Fibroblast of upper back skin (primary cell): ENCODE results near the gene KANSL1.
"Not testable (repeated sequence)": the region's sequence is repeated elsewhere in the genome, so short reads cannot be mapped to it uniquely, and the experiment has no call there.

ENCODE experiments used
- DNase-seq: peaks from one replicate; pipeline ENCODE4 v3.0.0-alpha.2; 2013

The KANSL1 gene

DNA sequence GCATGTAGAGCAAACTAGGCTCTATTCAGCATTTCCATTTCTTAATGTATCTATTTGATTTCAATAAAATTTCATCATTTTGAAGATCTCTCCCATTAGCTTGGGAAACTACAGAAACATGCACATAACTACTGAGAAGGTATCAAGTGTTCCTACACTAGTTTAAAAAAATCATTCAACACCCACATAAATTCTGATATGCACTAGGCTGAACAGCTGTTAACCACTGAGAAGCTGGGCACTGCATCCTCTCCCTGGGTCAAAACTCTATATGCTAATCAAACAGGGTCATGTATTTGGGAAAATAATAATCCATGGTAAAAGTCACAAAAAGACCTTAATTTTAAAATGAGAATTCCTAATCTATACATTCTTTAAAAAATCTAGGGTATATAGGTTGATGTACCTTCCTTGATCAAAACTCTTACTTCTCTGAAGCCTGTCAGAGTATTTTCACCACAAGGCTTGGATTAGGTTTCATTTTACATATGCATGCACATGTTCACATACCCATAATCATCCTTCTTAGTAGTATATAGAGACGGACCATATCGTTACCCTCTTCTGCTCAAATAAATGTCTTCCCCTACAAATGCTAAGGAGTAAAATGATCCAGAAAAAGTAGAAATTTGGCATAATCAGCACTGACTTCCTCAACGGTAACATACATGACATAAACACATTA lies 57.2 kb downstream of the KANSL1 start:
- no peak for DNase-seq

DNA sequence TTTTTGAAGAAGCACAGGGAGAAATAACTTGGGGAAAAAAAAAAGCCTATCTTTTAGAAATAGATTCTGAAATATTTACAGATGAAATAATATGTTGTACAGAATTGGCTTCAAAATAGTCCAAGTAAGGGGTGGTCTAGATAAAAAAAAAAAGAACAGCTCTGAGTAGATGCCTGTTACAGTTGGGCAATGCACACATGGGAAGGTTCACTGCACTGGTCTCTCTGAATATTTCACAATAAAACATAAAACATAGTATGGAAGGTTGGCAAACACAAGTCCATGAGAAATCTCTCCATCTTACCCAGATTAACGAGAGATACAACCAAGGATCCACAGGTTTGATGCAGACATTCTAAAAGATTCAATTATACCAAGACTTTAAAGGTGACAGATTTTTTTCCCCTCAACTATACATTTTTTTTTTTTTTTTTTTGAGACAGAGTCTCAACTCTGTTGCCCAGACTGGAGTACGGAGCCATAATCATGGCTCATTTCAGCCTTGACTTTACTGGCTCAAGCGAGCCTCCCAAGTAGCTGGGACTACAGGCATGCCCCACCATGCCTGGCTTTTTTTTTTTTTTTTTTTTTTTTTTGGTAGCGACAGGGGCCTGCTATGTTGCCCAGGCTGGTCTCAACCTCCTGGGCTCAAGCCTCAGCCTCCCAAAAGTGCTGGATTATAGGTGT lies 58.0 kb downstream of the KANSL1 start:
- no peak for DNase-seq

DNA sequence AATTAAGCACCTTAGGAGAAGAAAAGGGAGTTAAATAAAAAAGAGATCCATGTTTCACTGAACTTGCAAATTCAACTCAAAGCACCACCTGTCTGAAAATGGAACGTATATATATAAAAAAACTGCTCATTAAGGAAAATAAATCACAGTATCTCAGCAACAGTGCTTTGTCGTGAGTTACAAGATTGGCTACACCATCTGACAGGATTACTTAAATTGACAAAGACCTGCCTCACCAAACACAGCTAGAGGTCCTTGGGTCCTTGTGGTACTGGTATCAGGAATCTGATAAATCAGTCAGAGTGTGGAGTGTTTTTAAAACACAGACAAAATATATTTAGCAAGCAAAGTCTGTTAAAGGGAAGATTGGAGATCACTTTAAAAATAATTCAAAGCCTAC lies 63.9 kb downstream of the KANSL1 start:
- DNase-seq: no peak

DNA sequence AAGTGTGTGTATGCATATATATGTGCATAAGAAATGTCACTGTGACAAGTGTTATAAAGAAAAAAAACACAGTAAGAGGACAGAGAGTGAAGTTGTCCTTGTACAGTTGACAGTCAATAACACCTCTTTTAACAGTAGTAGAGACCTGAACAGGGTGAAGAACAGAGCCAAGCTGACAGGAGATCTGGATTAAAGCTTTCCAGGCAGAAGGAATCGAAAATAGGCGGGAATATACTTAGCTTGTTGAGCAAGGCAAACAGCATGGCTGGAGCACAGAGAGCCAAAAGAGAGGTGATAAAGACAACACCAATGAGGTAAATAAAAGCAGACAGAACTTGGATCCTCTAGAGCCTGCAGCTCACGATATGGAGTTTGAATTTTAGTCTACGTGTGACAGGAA lies 64.8 kb downstream of the KANSL1 start:
- DNase-seq: no peak

DNA sequence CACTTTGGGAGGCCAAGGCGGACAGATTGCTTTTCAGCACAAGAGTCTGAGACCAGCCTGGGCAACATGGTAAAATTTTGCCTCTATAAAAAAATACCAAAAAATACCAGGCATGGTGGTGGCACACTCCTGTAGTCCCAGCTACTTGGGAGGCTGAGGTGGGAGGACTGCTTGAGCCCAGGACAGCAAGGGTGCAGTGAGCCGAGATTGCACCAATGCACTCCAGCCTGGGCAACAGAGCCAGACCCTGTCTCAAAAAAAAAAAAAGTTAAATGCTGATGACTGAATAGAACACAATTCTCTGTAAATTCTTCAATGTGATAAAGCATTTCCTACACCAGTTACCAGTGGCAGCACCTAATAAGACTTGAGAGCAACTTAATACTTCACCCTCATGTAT lies 65.7 kb downstream of the KANSL1 start:
- DNase-seq: no peak

DNA sequence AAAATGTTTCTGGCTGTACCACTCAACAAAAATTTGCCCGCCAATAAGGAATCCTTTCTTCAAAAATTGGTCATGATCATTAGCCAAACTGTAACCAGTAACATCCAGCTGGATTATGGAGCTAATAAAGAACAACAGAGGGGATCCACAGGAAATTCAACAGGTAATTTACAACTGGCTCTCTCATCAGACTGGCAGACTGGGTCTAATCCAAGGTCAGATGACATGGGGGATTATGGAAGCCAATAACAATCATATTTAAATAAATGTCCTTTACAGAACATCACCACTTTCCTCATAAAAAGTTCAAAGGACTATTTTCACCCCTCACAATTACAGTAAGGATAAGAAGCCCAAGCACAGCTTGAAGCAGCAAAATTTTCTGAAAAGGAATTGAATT lies 66.4 kb downstream of the KANSL1 start:
- DNase-seq: no peak

DNA sequence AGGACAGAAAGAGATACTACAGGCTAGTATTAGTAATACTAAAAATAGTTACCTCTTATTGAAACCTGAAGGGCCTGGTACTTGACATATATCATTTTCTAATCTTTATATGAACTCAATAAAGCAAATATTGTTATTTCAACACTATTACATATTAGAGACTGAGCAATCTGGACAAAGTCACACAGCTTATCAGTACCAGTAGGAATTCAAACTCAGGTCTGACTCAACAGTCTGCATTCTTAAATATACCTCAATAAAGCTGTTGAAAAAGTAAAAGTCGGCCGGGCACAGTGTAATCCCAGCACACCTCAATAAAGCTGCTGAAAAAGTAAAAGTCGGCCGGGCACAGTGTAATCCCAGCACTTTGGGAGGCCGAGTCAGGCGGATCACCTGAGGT lies 67.4 kb downstream of the KANSL1 start:
- no peak for DNase-seq

DNA sequence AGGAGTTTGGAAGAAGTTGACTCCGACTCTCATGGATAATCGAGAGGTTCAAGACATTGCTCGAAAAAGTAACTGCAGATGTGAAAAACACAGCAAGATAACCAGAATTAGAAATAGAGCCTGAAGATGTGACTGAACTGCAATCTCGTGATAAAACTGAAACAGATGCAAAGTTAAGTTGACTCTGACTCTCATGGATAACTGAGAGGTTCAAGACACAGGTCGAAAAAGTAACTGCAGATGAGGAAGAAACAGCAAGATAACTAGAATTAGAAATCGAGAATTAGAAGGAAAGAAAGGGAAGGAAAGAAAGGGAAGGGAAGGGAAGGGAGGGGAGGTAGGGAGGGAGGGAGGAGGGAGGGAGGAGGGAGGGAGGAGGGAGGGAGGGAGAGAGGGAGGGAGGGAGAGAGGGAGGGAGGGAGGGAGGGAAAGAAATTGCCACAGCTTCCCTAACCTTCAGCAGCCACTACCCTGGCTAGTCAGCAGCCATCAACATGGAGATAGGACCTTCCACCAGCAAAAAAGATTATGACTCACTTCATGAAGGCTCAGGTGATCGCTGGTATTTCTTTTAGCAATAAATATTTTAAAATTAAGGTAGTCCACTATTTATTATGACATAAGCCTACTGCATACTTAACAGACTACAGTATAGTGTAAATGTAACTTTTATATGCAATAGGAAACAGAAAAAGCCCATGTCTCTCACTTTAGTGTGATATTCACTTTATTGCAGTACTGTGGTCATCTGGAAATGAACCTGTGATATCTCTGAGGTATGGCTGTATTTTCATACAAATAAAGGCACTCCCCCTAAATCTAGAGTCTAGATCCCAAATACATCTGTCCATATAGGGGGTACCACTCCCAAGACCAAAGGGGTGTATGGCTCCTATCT lies 68.3 kb downstream of the KANSL1 start:
- DNase-seq: no peak

DNA sequence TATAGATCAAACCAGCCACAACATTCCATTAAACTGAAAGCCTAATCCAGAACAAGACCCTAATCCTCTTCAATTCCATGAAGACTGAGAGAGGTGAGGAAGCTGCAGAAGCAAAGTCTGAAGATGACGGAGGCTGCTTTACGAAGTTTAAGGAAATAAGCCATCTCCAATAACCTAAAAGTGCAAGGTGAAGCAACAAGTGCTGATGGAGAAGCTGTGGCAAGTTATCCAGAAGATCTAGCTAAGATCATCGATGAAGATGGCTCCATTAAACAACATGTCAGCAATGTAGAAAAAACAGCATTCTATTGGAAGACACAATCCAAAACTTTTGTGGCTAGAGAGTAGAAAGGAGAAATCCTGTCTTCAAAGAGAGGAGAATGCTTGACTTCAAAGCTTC lies 69.6 kb downstream of the KANSL1 start:
- DNase-seq: no peak

DNA sequence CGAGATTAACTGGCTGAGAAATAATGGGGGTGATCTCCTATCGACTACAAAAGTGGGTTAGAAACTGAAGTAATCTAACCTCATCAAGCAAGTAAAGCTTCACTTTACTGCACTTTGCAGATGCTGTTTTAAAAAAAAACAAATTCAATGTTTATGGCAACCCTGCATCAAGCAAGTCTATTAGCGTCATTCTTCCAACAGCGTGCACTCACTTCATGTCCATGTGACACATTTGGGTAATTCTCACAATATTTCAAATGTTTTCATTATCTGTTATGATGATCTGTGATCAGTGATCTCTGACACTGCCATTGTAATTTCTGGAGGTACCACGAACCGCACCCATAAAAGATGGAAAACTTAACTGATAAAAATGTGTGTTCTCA lies 70.8 kb downstream of the KANSL1 start:
- DNase-seq: no peak

DNA sequence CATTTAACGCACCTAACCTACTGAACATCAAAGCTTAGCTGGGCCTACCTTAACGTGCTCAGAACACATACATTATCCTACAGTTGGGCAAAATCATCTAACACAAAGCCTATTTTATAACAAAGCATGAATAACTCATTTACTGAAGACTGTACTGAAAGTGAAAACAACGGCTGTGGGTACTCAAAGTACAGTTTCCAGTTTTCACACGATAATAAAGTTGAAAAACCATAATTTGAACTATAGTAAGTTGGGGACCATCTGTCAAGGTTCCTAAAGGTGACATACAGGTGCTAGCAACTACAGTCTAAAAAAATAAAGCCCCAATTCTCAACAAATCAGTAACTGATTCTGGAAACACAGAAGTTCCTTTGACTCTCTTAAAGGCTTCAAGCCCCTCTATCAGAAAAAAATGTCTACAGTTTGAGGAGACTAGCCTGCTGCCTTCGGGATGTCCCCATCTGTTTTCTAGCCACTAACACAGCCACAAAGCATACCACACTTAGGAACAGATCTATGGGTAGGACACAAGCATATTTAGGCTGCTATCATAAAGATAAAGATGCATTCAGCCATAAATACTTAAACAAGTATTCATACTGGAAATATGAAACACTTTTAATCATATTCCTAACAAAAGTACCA lies 71.3 kb downstream of the KANSL1 start:
- DNase-seq: no peak

DNA sequence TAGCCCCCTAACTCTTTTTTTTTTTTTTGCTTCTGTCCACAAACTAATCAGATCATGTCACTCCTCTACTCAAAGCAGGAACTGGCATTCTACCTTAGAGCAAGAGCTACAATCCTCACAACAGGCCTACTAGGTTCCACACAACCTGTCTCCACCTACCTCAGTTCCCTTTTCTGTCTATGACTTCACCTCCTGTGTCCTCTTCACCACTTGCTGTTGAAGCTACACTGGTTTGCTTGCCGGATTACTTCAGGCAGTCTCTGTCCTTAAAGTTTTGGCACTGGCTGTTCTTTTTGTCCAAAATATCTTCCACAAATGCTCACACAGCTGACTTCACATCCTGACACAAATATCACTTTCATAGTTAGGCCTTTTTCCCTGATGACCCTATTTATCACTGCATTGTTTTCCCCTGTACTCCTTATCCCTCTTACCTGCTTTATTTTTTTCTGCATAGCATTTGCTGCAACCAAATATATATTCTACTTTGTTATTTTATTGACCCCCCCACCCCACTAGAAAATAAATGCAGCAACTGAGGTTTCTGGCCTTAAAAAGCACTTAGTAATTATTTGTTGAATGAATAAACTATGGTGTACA lies 72.0 kb downstream of the KANSL1 start:
- DNase-seq: no peak

DNA sequence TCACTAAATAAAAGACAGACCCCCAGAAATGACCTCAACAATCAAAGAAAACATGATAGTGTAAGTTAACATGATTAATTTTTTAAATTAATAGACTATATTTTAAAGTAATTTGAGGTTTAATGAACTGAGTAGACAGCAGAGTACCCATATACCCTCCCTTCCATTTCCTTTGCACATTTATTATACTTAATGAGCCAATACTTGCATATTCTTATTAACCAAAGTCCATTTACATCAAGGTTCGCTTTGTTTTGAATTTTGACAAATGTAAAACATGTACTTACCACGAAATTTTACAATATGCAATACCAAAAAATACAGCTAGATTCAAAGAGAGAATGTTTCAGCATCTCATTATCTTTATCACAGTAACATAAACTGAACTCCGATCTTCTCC lies 72.7 kb downstream of the KANSL1 start:
- DNase-seq: no peak

DNA sequence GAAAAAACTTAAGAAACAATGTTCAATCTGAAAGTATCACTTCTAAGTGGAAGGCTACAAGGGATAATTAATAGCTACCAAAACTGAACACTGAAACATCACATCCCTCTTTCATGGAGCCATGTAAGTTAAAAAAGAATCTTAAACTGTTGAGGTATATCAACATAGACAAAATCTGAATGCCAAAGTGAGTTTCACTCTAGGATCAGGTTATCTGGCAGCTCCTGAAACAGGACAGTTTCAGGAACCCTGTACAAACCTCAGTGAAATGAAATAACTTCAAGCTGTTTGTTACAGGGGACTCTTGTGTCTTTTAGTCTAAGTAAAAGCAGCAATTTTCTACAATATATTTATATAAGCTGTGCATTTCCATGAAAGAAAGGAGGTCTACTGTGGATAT lies 73.2 kb downstream of the KANSL1 start:
- DNase-seq: no peak

DNA sequence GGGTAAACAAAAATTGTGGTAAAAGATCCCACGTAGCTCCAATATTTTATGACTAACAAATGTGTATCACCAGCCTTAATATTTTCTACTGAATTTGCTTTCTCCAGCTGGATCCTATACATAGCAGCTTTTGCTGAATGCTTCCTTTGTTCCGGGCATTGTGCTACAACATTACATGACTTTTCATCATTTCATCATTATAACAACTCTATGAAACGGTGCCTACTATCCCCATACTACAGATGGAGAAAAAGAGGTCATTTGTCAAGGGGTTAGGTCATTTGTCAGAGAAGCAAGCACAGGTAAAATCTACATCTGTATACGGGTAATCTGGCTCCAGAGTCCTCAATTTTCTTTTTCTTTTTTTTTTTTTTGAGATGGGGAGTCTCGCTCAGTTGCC lies 74.3 kb downstream of the KANSL1 start:
- DNase-seq: no peak

DNA sequence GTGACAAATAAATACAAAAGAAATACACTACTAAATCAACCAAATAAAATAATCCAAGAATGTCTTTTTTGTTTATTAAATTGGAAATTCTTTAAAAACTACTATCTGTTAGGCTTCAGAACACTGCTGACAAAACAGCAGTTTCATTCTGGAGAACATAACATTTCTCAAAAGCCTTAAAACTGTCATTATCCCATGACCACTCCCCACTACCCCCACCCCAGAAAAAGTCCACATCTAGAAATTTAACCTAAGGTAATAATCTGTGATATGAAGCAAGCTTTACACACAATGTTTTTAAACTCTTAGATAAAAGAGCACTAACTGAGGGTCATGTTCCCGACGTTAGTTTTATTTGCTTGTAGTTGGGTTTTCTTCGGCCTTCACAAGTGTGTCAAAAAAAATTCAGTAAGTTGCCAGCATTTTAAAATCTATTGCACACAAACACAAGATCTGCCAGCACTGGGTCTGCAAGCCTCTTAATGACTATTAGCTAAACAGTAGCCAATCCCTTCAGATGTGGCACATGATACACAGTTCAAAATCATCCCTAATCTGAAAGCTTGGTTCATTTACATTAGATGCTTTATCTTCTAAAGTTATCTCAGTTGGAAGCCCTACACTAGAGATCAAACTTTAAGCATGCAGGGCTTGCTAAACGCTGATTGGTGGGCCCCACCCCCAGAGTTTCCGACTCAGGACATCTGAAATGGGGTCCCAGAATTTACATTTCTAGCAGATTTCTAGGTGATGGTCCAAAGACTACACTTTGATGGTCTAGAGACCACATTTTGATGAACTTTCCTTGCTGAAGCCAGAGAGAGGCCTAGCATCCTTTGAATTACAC lies 75.2 kb downstream of the KANSL1 start:
- no peak for DNase-seq

DNA sequence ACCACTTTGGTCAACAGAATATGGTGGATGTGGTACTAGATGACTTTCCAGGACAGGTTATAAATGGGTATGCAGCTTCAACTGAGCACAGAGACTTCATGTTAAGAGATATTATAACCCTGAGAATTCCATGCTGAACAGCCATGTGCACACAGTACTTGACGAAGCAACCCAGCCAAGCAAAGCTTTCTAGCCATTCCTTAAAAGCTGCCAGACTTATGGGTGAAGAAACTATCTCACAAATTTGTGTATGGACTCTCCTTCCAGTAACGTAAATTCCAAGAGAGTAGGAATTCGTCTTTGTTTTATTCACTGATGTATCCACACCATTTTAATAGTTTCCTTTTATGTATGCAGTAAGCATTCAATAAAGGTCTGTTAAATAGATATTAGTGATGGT lies 76.1 kb downstream of the KANSL1 start:
- DNase-seq: no peak

DNA sequence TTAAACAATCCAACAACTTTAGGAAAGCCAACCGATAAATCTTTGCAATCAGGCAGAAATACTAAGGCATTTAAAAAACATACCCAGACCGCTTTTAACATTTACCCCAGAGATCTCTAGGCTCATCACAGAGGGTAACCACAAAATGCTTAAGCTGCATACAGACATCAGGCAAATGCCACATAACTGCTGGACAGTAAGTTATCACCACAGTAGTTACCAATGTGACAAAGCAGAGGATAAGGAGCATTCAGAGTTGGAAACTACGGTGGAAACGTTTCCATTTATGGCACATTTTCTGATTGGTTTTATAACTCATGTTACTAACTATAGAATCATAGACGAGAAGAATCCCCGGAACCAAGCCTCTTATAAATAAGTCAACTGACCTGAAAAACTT lies 77.5 kb downstream of the KANSL1 start:
- peak; percentile 64 for DNase-seq

DNA sequence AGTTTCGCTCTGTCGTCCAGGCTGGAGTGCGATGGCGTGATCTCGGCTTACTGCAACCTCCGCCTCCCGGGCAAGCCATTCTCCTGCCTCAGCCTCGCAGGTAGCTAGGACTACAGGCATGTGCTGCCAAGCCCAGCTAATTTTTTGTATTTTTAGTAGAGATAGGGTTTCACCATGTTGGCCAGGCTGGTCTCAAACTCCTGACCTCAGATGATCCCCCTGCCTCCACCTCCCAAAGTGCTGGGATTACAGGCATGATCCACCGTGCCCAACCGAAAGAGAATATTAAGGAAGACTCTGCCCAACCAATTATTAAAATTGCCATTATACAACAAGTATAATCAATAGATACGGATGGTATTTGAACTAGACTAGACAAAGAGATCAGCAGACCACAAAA lies 82.0 kb downstream of the KANSL1 start:
- DNase-seq: not testable (repeated sequence)

DNA sequence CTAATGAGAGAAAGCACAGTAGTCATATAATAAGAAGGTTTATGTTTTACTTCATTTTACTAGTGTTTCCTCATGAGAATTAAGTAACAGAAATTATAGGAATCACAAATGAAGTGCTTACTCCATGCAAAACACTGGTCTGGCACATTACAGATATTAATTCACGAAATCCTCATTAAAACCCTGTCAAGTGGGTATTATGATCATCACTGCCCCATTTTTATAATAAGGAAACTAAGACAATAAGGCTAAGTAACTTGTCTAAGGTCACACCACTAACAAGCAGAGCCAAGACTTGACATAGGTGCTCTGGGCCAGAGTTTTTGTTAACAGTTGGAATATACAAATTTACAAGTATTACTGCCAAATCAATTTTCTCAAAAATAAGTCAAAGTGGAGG lies 83.0 kb downstream of the KANSL1 start:
- no peak for DNase-seq

DNA sequence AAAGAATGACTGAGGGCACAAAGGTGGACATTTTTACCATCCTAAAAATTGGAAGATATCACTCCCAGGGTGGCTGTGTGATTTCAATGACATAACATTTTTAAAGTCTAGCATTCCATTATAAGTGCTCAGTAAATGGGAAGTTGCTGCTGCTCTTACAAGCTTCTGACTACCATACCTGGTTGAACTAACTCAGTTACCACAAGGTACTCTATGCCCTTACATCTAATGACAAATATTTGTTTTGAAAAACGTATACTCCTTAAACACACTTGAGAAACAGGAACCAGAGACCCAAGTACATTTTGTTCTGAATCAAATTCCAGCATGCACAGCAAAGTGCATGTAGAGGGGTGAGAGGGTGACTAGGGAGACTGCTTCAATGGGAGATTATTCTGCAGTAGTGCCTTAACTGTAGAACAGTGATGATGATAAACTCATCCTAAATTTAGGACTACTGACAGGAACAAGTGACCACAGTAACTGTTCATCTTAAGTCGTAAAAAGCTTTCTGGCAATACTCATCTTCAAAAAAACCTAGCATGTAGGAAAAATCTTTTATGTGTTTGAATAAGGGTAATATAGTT lies 83.5 kb downstream of the KANSL1 start:
- DNase-seq: no peak
